NCI-H1417 treated with DMSO at 0.1 percent for 48 hours (cell line): ENCODE results near the gene HTRA3.

Source experiments
- DNase-seq: peaks from one replicate; lab custom pipeline; 2025; lab: John Stamatoyannopoulos, UW

HTRA3 gene

GRCh38 chr4:8355864-8356565 lies 86.5 kb downstream of the HTRA3 start:
- DNase-seq = no peak
